HEK293T (cell line): ENCODE results near the gene ZNF692.

Experiments
- CTBP1 ChIP-seq: fragments of 450-650 bp; IDR thresholded peaks from 2 replicates; pipeline ENCODE4 v1.6.1; 2016; ENCODE audit warnings: borderline replicate concordance
- SUZ12 ChIP-seq: fragments of 450-650 bp; IDR thresholded peaks from 2 replicates; pipeline ENCODE4 v1.6.1; 2016; ENCODE audit warnings: mild to moderate bottlenecking

- TF ChIP-seq SUZ12 (no peak), CTBP1 (no peak)
These were observed 33.3 kb downstream of the ZNF692 start for GRCh38 chr1:248825573-248825908.
